K562 (cell line): Measurements from ENCODE around the gene KSR2. TPM values are rescaled to one million over a fixed set of nuclear protein-coding genes. Genes with fewer than 3 reads are reported as not detected.

ENCODE experiments used
- ATAC-seq: fragments of 200-7000 bp; cut with Tn5 transposase; 3 replicates; pipeline ENCODE4 v1.9.1; 2020; ENCODE audit warnings: moderate library complexity
- BruUV-seq: library from RNA; stranded (reverse); fragments of 400-500 nt; replicated peaks from 2 replicates; lab custom pipeline; 2021; lab: Mats Ljungman, UMichigan
- CTCF ChIA-PET: fragments of 300-600 bp; formaldehyde crosslinking; extraction: SDS; loops from one replicate; lab custom pipeline; 2021; ENCODE audit warnings: low intra/inter-chr PET ratio; lab: Yijun Ruan, JAX
- POLR2A ChIA-PET: fragments of 300-600, 350-650 bp; sonication (Branson Sonifier 250); formaldehyde crosslinking; extraction: SDS; loops from one replicate; lab custom pipeline; 2021; ENCODE audit warnings: antibody characterized with exemption, inconsistent platforms; lab: Yijun Ruan, JAX
- DNase-seq, 4 experiments: peaks; one replicate each; pipeline versions ENCODE4 v3.0.0 to v3.0.0-alpha.2; 2011 to 2018; ENCODE audit warnings: low spot score in 3 of 4, mixed read lengths in 3 of 4; ENCODE audit errors: extremely low read depth in 1 of 4
- FAIRE-seq: peaks from 2 replicates; lab custom pipeline; 2011; peaks lifted over from hg19 to GRCh38; lab: Jason Lieb, UNC
- H2AFZ ChIP-seq: 2 replicates; pipeline ENCODE4 v1.6.0; 2011; ENCODE audit warnings: low read depth, low read length, control low read depth, inconsistent platforms
- H3K27ac ChIP-seq: fragments of 200-600 bp; 3 replicates; pipeline ENCODE4 v1.8.0; 2011; ENCODE audit warnings: low read depth, mild to moderate bottlenecking, control low read depth, inconsistent platforms, low read length, moderate library complexity, mixed read lengths; ENCODE audit errors: extremely low read depth
- H3K27me3 ChIP-seq, 2 experiments: fragments of 300-600 bp in 1 of 2; 2 replicates in 1 of 2; 3 replicates in 1 of 2; pipeline versions ENCODE4 v1.6.0 to v1.8.0; 2011; ENCODE audit warnings: inconsistent platforms in 2 of 2, low read length in 2 of 2, mild to moderate bottlenecking in 1 of 2, mixed read lengths in 1 of 2, moderate library complexity in 1 of 2; ENCODE audit not compliant: control insufficient read depth in 2 of 2, insufficient read depth in 2 of 2
- H3K36me3 ChIP-seq: fragments of 300-600 bp; 3 replicates; pipeline ENCODE4 v1.8.0; 2011; ENCODE audit warnings: mild to moderate bottlenecking, low read length, inconsistent platforms; ENCODE audit not compliant: control insufficient read depth, insufficient read depth
- H3K4me1 ChIP-seq, 2 experiments: fragments of 200-600 bp in 1 of 2; replicated peaks in 1 of 2; 2 replicates in 1 of 2; 3 replicates in 1 of 2; pipeline versions ENCODE4 v1.5.1 to v1.8.0; 2011; ENCODE audit warnings: inconsistent platforms in 2 of 2, low read length in 2 of 2, mild to moderate bottlenecking in 1 of 2, mixed read lengths in 1 of 2, moderate library complexity in 1 of 2; ENCODE audit not compliant: control insufficient read depth in 2 of 2, insufficient read depth in 2 of 2
- H3K4me2 ChIP-seq: 2 replicates; pipeline ENCODE4 v1.6.1; 2011; ENCODE audit warnings: low read length, control low read depth, inconsistent platforms, mixed read lengths; ENCODE audit not compliant: insufficient read depth
- H3K4me3 ChIP-seq: fragments of 200-600 bp; sonication (generic), shearing (Covaris generic); 2 replicates; pipeline ENCODE4 v1.5.1; 2016; ENCODE audit warnings: control low read depth, inconsistent platforms
- H3K79me2 ChIP-seq: fragments of 200-600 bp; 3 replicates; pipeline ENCODE4 v1.8.0; 2011; ENCODE audit warnings: low read length, inconsistent platforms; ENCODE audit not compliant: control insufficient read depth, insufficient read depth
- H3K9ac ChIP-seq, 2 experiments: 2 replicates each; pipeline versions ENCODE4 v1.6.0 to v1.6.1; 2011; ENCODE audit warnings: low read depth in 2 of 2, low read length in 2 of 2, control low read depth in 1 of 2, inconsistent platforms in 1 of 2, mild to moderate bottlenecking in 1 of 2, mixed read lengths in 1 of 2; ENCODE audit not compliant: insufficient read depth in 1 of 2
- H3K9me1 ChIP-seq: one replicate; pipeline ENCODE4 v1.6.0; 2011; ENCODE audit warnings: inconsistent platforms, mild to moderate bottlenecking, low read length, moderate library complexity; ENCODE audit not compliant: control insufficient read depth, insufficient read depth
- H3K9me3 ChIP-seq: replicated peaks from 2 replicates; pipeline ENCODE4 v1.5.1; 2011; ENCODE audit warnings: low read depth, low read length, inconsistent platforms; ENCODE audit not compliant: control insufficient read depth, insufficient read depth
- H4K20me1 ChIP-seq: replicated peaks from 2 replicates; pipeline ENCODE4 v1.6.1; 2011; ENCODE audit warnings: low read length, inconsistent platforms, mixed read lengths; ENCODE audit not compliant: control insufficient read depth, insufficient read depth
- CREBBP ChIP-seq: IDR thresholded peaks from one replicate; pipeline ENCODE4 v1.6.1; 2012; ENCODE audit warnings: low read depth, mild to moderate bottlenecking, control low read depth, inconsistent platforms, low read length
- EP300 ChIP-seq: IDR thresholded peaks from 2 replicates; pipeline ENCODE4 v1.6.1; 2012; ENCODE audit warnings: low read length, improper control_type of control experiment
- FOSL1 ChIP-seq: fragments of 200-800 bp; sonication (Bioruptor generic); conservative IDR thresholded peaks from 2 replicates; pipeline ENCODE4 v1.6.1; 2016; ENCODE audit warnings: missing genetic modification characterization, missing compliant biosample characterization
- GABPA ChIP-seq: fragments of 200-800 bp; sonication (Bioruptor generic); conservative IDR thresholded peaks from 2 replicates; pipeline ENCODE4 v1.6.1; 2016; ENCODE audit warnings: low read depth, missing genetic modification characterization, missing compliant biosample characterization
- GTF2E2 ChIP-seq: fragments of 200-800 bp; sonication (Bioruptor generic); IDR thresholded peaks from 2 replicates; pipeline ENCODE4 v1.6.1; 2016; ENCODE audit warnings: missing genetic modification characterization, missing compliant biosample characterization
- IRF9 ChIP-seq: fragments of 450-650 bp; IDR thresholded peaks from 2 replicates; pipeline ENCODE4 v1.6.1; 2016; ENCODE audit warnings: missing biosample characterization, missing genetic modification characterization
- JUN ChIP-seq, 2 experiments: sonication (generic) in 1 of 2; formaldehyde crosslinking in 1 of 2; IDR thresholded peaks; 2 replicates each; pipeline versions ENCODE4 v1.6.1 to v1.8.0; 2012 to 2022; ENCODE audit warnings: borderline replicate concordance in 2 of 2, mild to moderate bottlenecking in 2 of 2, improper control_type of control experiment in 1 of 2, low read depth in 1 of 2, low read length in 1 of 2, missing genetic modification reagents in 1 of 2
- MIER1 ChIP-seq: fragments of 450-650 bp; IDR thresholded peaks from 2 replicates; pipeline ENCODE4 v1.6.1; 2016; ENCODE audit warnings: antibody characterized with exemption, mild to moderate bottlenecking, low read depth
- NRF1 ChIP-seq, 2 experiments: fragments of 450-650 bp; IDR thresholded peaks in 1 of 2; conservative IDR thresholded peaks in 1 of 2; 2 replicates each; pipeline ENCODE4 v1.6.1; 2014; ENCODE audit warnings: mild to moderate bottlenecking in 2 of 2
- PHF21A ChIP-seq: fragments of 450-650 bp; IDR thresholded peaks from 2 replicates; pipeline ENCODE4 v1.6.1; 2017; ENCODE audit warnings: low read depth, borderline replicate concordance
- SLC30A9 ChIP-seq: fragments of 250-450 bp; sonication (Bioruptor Pico); IDR thresholded peaks from 2 replicates; pipeline ENCODE4 v1.8.0; 2022; ENCODE audit warnings: mild to moderate bottlenecking, moderate library complexity
- SRSF9 ChIP-seq: fragments of 200-400 bp; formaldehyde crosslinking; IDR thresholded peaks from 2 replicates; pipeline ENCODE4 v1.6.1; 2017; ENCODE audit warnings: low read depth, low read length, borderline replicate concordance
- TCF3 ChIP-seq: sonication (generic); formaldehyde crosslinking; IDR thresholded peaks from 2 replicates; pipeline ENCODE4 v1.4.0; 2020; ENCODE audit warnings: mild to moderate bottlenecking, missing genetic modification reagents
- TCF7 ChIP-seq: sonication (generic); IDR thresholded peaks from 2 replicates; pipeline ENCODE4 v1.6.1; 2016; ENCODE audit warnings: antibody characterized with exemption, borderline replicate concordance
- U2AF2 ChIP-seq: fragments of 200-400 bp; formaldehyde crosslinking; optimal IDR thresholded peaks from 2 replicates; pipeline ENCODE3; 2017; ENCODE audit warnings: low read depth, mild to moderate bottlenecking, low read length
- ZFP91 ChIP-seq: sonication (generic); formaldehyde crosslinking; IDR thresholded peaks from 2 replicates; pipeline ENCODE4 v1.8.0; 2022; ENCODE audit warnings: mild to moderate bottlenecking, missing genetic modification reagents
- ZNF174 ChIP-seq: fragments of 250-450 bp; sonication (Bioruptor Pico); IDR thresholded peaks from 2 replicates; pipeline ENCODE4 v1.4.0; 2020; ENCODE audit warnings: mild to moderate bottlenecking
- ZNF444 ChIP-seq: fragments of 250-450 bp; sonication (Bioruptor Pico); IDR thresholded peaks from 2 replicates; pipeline ENCODE4 v1.4.0; 2020; ENCODE audit warnings: mild to moderate bottlenecking, moderate library complexity
- ZNF583 ChIP-seq: fragments of 250-450 bp; sonication (Bioruptor Pico); IDR thresholded peaks from 2 replicates; pipeline ENCODE4 v1.4.0; 2020
- ZNF707 ChIP-seq: fragments of 250-450 bp; sonication (Bioruptor Pico); conservative IDR thresholded peaks from 2 replicates; pipeline ENCODE4 v1.8.0; 2022; ENCODE audit warnings: inconsistent platforms, mild to moderate bottlenecking, moderate library complexity
- in situ Hi-C: fragments of 300-500 bp; cut with MboI; formaldehyde crosslinking; loops from 4 replicates; pipeline ENCODE4 v1.15.0; 2018; ENCODE audit warnings: inconsistent platforms, mixed read lengths
- intact Hi-C: fragments of 100-400 bp; cut with micrococcal nuclease; formaldehyde crosslinking; loops from 2 replicates; pipeline ENCODE4 v1.14.2; 2022
- polyA plus RNA-seq, 8 experiments: library from polyadenylated mRNA; depleted of rRNA in 4 of 8; stranded (reverse) in 5 of 8; unstranded in 3 of 8; fragments of >200 nt; fragmentation: Nextera tagmentation in 2 of 8; fragmentation: Illumina TruSeq in 1 of 8; extraction: Ambion mirVana in 2 of 8; extraction: Trizol in 1 of 8; gene quantifications; 2 replicates each; pipeline versions ENCODE4 v1.2.1 to v1.2.3, GENCODE V29; 2011 to 2014; ENCODE audit warnings: inconsistent platforms in 1 of 8, missing spikeins in 1 of 8
- total RNA-seq, 7 experiments: library from RNA; depleted of rRNA in 6 of 7; stranded (reverse); fragments of >200 nt in 6 of 7; fragmentation: Illumina TruSeq in 2 of 7; extraction: Trizol in 2 of 7; gene quantifications; 2 replicates each; pipeline versions ENCODE4 v1.2.1 to v1.2.3, GENCODE V29; 2011 to 2021; ENCODE audit warnings: low replicate concordance in 1 of 7

KSR2 gene
- total and polyA plus RNA-seq, 9 of the 15 experiments (the other 6 are each of a cell fraction or from before 2014, with no cell fraction given): not detected

GRCh38 chr12:117467588-117467987 lies 501.2 kb downstream of the KSR2 start:
- 0 out of 5 replicates have a peak, but pooled peaks cover 0 to 3% of the 10 kb centered on the region in 2 experiments for H3K4me1 ChIP-seq
- FAIRE-seq: no peak
- POLR2A ChIA-PET: interaction anchor here (0.7 kb wide), 1 partner anchor 12 kb away, joined by 4 read pairs; no protein-coding TSS in a partner anchor
- TF ChIP-seq ZNF444 (no peak), ZFP91 (CRISPR knock-in tag) (no peak), ZNF707 (CRISPR knock-in tag) (no peak), PHF21A (no peak), GABPA (tag) (no peak), GTF2E2 (tag) (no peak), NRF1 (conservative IDR thresholded peaks at IDR 0.05 in 1 of 2, IDR thresholded peaks at IDR 0.05 in 1 of 2) (no peak), TCF7 (no peak), JUN (IDR thresholded peaks at IDR 0.05; ENCODE audit: borderline replicate concordance, low read depth, low read length) (no peak), JUN (CRISPR knock-in tag; IDR thresholded peaks at IDR 0.05; ENCODE audit: borderline replicate concordance) (no peak), MIER1 (no peak), TCF3 (CRISPR knock-in tag) (no peak), SLC30A9 (CRISPR knock-in tag) (no peak), U2AF2 (no peak), ZNF174 (CRISPR knock-in tag) (no peak), FOSL1 (tag) (no peak), ZNF583 (CRISPR knock-in tag) (no peak), SRSF9 (no peak), EP300 (no peak), CREBBP (no peak), IRF9 (tag) (no peak)
- TF ChIP-seq, all 486 proteins: peak for 0
- Histone ChIP-seq H3K27me3 (peaks cover 0 to 23% of the 10 kb centered on the region in 2 experiments; a peak in 2 of 5 replicates), H3K36me3 (no peaks in the 10 kb centered on the region), H3K4me2 (no peak overlapping the region), H3K4me3 (no peak overlapping the region), H2AFZ (no peak overlapping the region), H3K27ac (no peak overlapping the region), H3K9me3 (0 out of 2 replicates have a peak, but pooled peaks cover 2% of the 10 kb centered on the region), H3K9ac (no peak overlapping the region), H4K20me1 (no peaks in the 10 kb centered on the region), H3K79me2 (no peaks in the 10 kb centered on the region), H3K9me1 (no peaks in the 10 kb centered on the region)
- no TSS peak for BruUV-seq
- CTCF ChIA-PET: no interaction called here
- intact Hi-C loops: no loop called here
- in situ Hi-C loops: no loop called here
- ATAC-seq (no peak), DNase-seq (no peak)
